NCI-H82 (cell line): ENCODE results near the gene ALDH3B1.

ENCODE experiments used
- DNase-seq: peaks from one replicate; lab custom pipeline; 2025; lab: John Stamatoyannopoulos, UW

Gene ALDH3B1

GRCh38 chr11:68047437-68048290, 37.5 kb downstream of the ALDH3B1 start:
- no peak for DNase-seq

DNA sequence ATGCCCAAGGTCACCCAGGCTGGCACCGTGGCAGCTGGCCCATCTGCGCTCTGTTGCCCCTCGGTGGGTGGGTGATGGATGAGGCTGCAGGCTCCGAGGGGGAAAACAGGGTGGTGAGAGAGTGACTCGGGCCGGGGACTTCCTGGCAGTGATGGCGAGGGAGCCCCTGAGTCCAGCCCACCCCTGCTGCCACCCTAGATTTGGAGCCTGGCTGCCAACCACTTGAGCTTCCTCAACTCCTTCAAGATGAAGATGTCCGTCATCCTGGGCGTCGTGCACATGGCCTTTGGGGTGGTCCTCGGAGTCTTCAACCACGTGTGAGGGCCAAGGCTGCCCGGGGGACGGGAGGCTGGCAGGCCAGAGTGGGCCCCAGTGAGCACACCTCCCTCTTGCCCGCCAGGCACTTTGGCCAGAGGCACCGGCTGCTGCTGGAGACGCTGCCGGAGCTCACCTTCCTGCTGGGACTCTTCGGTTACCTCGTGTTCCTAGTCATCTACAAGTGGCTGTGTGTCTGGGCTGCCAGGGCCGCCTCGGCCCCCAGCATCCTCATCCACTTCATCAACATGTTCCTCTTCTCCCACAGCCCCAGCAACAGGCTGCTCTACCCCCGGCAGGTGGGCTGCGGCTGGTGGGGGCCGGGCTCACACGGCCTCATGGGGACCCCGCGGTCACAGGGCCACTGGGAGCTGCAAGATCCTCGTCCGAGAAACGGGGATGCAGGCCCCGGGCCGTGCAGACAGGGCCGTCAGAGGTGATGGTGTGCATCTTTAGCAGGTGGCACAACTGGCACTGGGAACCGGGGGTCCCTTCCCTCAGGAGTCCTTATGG, 38.8 kb downstream of the ALDH3B1 start:
- DNase-seq = no peak

- no peak for DNase-seq
Measured at GRCh38 chr11:68049509-68050370, 39.6 kb downstream of the ALDH3B1 start.

GRCh38 chr11:68050371-68050841, 40.3 kb downstream of the ALDH3B1 start:
- DNase-seq = no peak

DNA sequence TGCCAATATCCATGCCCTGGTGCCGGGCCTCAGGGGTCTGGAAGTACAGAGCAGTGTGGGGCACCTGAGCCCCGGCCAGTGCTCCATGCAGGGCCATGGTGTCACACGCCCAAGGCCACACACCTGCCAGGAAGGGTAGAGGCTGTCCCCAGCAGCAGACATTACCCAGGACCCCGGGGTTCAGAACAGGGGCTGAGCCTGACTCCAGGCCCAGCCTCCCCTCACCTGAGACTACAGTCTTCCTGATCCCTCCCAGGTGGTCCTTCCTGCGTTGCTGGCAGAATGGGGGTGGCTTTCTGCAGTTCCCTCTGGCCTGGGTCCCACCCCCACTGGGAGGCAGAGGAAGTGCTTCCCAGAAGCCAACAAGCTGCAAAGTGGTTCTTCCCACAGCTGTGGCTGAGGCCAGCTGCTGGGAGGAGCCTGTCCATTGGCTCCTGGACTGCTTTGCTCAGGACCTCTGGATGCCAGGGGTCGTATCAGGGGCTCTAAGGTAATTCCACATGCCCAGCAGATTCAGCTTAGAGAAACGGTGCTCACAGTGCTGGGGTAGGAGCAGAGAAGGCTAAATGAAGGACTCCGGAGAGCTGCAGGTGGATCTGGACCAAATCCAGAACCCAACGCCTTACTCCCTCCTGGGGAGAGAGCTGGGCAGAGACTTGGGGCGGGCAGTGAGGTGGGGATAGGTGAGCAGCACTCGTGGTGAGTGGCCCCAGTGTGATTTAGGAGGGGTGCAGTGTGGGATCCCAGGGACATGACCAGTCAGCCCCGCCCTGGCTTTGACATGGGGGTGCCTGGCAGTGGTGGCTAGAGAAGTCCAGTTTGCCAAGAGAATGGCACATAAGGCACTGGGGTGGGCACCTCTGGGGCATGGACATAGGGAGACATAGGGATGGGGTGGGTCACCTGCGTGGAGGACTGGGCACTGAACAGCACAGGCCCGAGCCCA, 41.3 kb downstream of the ALDH3B1 start:
- DNase-seq = no peak

DNA sequence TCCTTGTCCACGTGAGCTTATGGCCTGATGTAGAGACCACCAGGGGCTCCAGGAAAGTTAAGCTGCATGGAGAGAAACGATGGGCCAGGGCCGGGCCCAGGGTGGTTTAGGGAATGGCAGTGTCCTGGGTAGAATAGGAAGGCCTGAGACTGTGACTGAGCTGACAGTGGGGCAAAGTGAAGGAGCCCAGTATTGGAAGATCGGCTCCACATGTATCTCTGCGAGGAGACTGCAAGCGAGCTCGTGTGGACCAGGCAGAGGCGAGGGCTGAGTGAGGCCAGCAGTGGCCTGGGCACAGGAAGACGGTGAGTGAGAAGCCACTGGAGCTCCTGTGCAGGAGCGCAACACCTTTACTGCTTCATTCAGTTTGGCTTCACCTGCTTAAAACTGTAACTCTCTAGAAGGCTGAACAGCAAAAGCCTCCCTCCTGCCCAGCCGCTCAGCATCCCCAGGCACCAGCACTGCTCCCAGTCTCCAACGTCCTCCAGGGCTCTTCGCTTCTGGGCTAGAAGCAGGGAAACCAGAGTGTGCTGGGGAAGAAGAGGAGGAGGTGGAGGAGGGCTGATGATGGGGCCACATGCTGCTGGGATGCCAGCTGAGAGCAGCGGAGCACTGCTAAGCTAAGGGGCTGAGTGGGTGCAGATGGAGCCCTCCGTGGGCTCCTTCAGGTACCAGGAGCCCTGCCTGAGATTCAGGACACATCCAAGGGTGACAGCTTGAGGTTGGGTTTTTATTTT, 42.2 kb downstream of the ALDH3B1 start:
- no peak for DNase-seq

- DNase-seq = no peak
Measured at GRCh38 chr11:68053117-68053516, 43.0 kb downstream of the ALDH3B1 start.

DNA sequence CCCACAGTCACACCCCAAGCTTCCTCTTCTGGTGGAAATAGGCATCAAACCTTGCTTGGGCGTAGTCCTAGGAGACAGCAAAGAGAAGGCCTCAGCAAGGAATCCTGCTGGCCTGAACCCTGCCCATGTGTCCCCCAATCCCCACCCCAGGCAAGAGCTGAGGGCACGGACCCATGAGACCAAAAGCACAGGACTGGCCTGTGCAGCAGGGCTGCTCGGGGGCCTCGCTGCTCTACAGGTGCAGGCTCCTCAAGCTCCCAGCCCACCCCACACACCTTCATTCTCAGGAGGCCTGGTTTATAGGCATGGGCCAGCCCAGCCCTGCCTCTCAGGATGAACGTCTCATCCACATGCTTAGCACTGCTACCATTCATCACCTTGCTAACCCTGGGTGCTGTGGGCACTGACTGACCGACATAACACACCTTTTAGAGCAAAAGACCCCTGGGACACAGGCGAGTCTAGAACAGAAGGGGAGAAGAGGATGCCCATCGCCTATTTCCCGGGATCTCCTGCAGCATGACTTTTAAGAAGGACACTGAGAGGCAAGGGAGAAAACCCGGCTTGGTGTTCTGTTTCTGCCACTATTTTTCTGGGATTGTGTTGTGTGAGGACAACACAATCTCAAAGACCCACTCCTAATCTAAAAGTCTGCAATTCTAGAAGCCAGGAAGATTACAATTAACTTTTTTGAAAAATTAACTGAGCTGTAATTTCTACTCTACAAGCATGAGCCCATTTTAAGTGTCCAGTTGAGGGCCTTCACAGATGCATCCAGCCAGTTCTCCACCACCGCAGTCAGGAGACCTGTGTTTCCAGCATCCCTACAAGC, 44.1 kb downstream of the ALDH3B1 start:
- DNase-seq = no peak

DNA sequence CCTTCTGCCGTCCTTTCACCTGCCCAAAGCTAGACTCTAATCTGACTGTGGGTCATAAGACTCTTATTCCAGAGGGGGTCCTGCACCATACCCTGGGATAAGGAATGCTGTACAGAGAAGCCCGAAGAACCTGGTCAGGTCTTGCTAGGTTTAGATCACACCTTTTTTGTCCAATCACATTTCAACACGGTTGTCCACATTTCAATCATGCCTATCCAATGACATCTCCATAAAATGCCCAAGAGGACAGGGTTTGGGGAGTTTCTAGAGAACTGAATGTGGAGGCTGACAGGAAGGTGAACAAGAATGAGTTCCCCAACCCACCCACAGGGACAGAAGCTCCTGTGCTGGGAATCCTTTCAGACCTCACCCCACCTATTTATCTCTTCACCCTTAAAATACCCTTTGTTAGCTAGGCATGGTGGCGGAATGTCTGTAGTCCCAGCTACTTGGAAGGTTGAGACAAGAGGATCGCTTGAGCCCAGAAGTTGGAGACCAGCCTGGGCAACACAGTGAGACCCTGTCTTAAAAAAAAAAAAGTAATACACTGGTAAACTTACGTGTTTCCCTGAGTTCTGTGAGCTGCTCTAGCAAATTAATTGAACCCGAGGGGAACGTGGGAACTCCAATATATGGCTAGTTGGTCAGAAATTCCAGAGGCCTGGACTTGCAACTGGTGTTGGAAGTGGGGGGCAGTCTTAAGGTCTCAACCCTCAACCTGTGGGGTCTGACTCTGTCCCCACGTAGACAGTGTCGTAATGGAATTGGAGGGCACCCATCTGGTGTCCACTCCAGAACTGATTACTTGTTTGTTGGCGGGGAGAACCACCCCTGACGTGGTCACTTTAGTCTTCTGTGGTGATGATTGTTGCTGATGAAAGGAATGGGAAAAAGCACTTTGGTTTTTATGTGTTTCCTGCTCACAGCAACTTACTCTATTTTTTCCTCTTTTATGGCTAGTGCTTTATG, 46.5 kb downstream of the ALDH3B1 start:
- no peak for DNase-seq

DNA sequence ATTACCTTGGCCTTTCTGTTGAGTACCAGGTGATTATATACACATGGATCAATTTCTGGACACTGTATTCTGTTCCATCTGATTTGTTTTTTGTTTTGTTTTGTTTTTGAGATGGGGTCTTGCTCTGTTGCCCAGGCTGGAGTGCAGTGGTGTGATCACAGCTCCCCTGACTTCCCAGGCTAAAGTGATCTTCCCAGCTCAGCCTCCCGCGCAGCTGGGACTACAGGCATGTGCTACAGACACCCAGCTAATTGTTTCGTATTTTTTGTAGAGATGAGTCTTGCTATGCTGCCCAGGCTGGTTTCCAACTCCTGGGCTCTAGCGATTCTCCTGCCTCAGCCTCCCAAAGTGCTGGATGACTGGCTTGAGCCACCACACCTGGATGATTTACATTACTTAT, 47.7 kb downstream of the ALDH3B1 start:
- no peak for DNase-seq

DNA sequence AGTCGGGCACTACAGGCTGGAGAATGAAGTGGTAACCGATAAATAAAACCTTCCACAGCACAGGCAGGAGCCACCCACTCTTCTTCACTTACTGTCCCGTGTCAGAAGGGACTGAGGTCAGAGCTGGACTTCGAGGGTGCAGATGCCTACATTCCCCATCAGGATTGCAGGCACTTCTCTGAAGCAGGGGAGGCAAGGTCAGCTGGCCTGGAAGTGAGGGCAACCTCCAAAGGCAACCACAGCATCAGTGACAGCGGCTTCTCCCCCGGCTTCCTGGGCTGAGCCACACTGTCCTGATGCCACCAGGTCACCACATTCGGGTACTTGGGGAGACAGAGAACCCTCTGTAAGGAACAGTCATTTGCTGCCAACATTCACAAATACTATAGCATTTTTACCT, 51.4 kb downstream of the ALDH3B1 start:
- no peak for DNase-seq

- DNase-seq = no peak
Measured at GRCh38 chr11:68064926-68065325, 54.8 kb downstream of the ALDH3B1 start.

- no peak for DNase-seq
Measured at GRCh38 chr11:68065841-68066240, 55.7 kb downstream of the ALDH3B1 start.

DNA sequence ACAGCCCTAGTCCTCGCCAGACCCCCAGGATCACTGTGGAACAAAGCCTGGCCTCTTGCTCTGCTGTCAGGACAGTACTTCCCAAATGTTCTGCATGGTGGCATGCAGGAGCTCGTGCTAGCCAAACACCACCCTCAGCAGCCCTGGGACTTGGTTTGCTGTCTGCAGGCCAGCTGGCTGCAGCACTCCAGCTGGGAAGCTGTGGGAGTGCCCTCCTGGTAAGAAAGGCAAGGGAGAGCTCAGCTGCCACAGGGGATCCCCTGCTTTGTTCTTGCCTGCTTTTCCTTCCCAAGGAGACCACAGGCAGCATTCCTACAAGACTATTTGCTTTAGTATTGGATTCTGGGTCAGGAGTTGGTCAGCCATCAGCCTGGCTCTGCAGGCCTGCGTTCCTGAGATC, 56.6 kb downstream of the ALDH3B1 start:
- no peak for DNase-seq

DNA sequence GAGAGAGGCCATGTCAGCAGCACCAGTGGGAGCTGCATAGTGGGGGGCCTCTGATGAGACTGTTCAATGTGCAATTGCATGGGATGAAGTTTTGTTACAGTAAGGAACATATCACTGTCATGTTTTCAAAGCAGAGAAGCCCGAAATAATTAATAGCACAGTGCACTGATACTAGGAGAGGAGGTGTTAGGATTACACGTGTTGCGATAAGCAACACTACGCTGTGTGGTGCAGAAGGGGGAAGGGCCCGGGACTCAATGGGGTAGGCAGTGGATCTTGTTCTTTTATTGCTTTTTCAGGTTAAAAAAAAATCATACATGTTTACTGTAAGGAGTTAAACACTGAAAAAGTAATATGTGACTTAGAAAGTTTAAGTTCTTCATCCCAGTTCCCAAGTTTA, 57.9 kb downstream of the ALDH3B1 start:
- no peak for DNase-seq

DNA sequence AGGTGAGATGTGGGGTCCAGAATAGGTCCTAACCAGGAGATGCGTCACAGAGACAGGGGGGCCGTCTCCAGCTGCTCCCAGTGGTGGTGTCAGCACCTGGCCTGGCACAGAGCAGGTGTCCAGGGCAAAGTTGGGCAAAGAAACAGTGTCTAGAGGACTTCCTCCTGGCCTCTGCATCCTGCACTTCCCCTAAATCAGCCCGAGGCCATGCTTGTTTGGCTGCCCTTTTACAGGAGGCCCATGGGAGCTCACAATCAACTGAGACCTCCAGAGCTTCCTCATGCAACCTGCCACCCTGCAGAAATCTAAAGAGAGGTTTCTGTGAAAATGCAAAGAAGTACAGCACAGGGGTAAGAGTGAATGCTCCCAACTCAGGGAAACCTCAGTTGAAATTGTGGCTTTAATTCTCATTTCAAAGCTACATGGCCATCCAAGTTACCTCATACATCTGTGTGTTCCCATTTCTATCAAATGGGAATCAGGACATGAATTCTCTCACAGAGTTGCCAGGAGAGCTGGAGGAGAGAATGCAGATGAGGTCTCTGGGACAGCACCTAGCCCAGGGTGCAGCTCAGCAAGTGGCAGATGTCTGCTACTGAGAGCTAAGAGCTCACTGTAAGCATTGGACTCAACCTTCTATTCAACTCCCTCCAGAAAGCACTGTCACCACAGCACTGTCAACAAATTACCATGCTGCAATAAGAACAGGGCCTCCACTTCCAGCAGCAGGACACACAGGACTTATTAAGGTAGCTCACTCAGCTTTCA, 61.3 kb downstream of the ALDH3B1 start:
- DNase-seq = no peak

DNA sequence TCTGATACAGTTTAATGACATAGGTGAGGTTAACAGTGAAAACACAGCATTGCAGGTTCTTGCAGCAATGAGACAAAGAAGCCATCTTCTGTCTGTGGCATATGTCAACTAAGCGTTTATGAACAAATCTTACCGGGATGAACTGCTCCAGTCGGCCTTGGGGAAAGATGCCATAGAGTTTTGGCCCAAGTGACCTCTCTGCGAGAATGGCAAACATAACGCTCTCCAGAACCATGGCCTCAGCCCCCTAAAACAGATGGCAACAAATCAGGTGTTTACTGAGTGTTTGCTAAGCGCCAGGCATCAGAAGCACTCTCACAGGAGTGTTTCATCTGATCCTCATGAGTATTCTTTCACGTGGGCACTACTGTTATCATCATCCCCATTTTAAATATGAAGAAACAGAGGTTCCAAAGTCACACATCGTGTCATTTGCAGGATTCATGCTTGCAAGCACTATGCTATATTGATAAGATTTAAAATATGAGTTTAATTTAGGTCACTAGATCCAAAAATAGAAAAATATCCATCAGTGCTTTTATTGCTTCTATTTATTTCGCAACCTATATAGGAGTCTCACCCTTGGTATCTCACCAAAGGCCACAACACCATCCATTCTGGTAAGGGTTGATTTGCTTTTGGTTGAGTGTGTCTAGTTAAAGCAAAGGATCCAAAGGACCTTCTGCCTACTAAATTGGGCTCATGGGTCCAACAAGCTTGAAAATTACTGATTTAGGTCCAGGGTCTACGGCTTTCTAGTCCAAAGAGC, 64.6 kb downstream of the ALDH3B1 start:
- no peak for DNase-seq
